HG03159 (cell line): ENCODE results near the gene SLC30A7.
"Not testable (repeated sequence)": the region's sequence is repeated elsewhere in the genome, so short reads cannot be mapped to it uniquely, and the experiment has no call there.

Experiments used
- ATAC-seq: cut with Tn5 transposase; IDR thresholded peaks from one replicate; pipeline ENCODE4 v1.9.1; 2021; ENCODE audit warnings: mild to moderate bottlenecking, moderate library complexity; ENCODE audit not compliant: unreplicated experiment

The SLC30A7 gene

GRCh38 chr1:100889869-100890482 is 5.9 kb upstream of the SLC30A7 start:
- not testable (repeated sequence) for ATAC-seq

- no peak for ATAC-seq
These were observed 4.5 kb upstream of the SLC30A7 start for GRCh38 chr1:100891380-100891779.

- no peak for ATAC-seq
These were observed 3.3 kb upstream of the SLC30A7 start for GRCh38 chr1:100892554-100892953.

- no peak for ATAC-seq
These were observed 2.2 kb upstream of the SLC30A7 start for GRCh38 chr1:100893718-100894117.

- peak; percentile 43 for ATAC-seq
These were observed 1.0 kb upstream of the SLC30A7 start, which contains the start of gene EXTL2 for GRCh38 chr1:100894603-100895539. Gene EXTL2 (minus strand): TSS chr1:100894842. CDS start chr1:100888757, 6,085 bp downstream.

- ATAC-seq = peak; percentile 57
These were observed 642 bp downstream of the SLC30A7 start for GRCh38 chr1:100896481-100896982.

- no peak for ATAC-seq
These were observed 6.5 kb downstream of the SLC30A7 start for GRCh38 chr1:100902365-100902764.

- ATAC-seq = no peak
These were observed 7.9 kb downstream of the SLC30A7 start for GRCh38 chr1:100903777-100904176.

GRCh38 chr1:100904528-100904927 is 8.6 kb downstream of the SLC30A7 start:
- ATAC-seq = no peak

- no peak for ATAC-seq
These were observed 9.3 kb downstream of the SLC30A7 start for GRCh38 chr1:100905181-100905580.

- no peak for ATAC-seq
These were observed 12.0 kb downstream of the SLC30A7 start for GRCh38 chr1:100907887-100908286.

- no peak for ATAC-seq
These were observed 13.1 kb downstream of the SLC30A7 start for GRCh38 chr1:100909018-100909417.

GRCh38 chr1:100912019-100912418 is 16.1 kb downstream of the SLC30A7 start:
- ATAC-seq = no peak

GRCh38 chr1:100921110-100921706 is 25.3 kb downstream of the SLC30A7 start:
- no peak for ATAC-seq

- ATAC-seq = no peak
These were observed 28.3 kb downstream of the SLC30A7 start for GRCh38 chr1:100924212-100924611.

- ATAC-seq = no peak
These were observed 29.1 kb downstream of the SLC30A7 start for GRCh38 chr1:100924991-100925390.

- ATAC-seq = no peak
These were observed 30.4 kb downstream of the SLC30A7 start for GRCh38 chr1:100926240-100926639.

GRCh38 chr1:100927276-100927675 is 31.4 kb downstream of the SLC30A7 start:
- no peak for ATAC-seq

GRCh38 chr1:100928128-100928527 is 32.2 kb downstream of the SLC30A7 start:
- ATAC-seq = no peak

GRCh38 chr1:100930494-100930893 is 34.6 kb downstream of the SLC30A7 start:
- no peak for ATAC-seq

- no peak for ATAC-seq
These were observed 35.8 kb downstream of the SLC30A7 start for GRCh38 chr1:100931716-100932115.
